Breast epithelium (tissue), 3 donors: ENCODE measurements around the gene MGAT3.

Experiments used
- CTCF ChIP-seq, 3 donors: fragments of 450-650 bp; IDR thresholded peaks; one replicate each; pipeline ENCODE4 v1.5.1; 2016 to 2017; ENCODE audit warnings: antibody characterized with exemption in 3 of 3, mild to moderate bottlenecking in 3 of 3, moderate library complexity in 3 of 3
- POLR2A ChIP-seq: fragments of 450-650 bp; IDR thresholded peaks from one replicate; pipeline ENCODE4 v1.6.1; 2016; ENCODE audit warnings: antibody characterized with exemption, mild to moderate bottlenecking, moderate library complexity
- POLR2AphosphoS5 ChIP-seq, 3 donors: sonication (generic); formaldehyde crosslinking; IDR thresholded peaks; one replicate each; pipeline ENCODE4 v1.6.1; 2017; ENCODE audit warnings: antibody characterized with exemption in 3 of 3

- no peak for TF ChIP-seq POLR2AphosphoS5 (IDR thresholded peaks at IDR 0.05)
- no peak for TF ChIP-seq CTCF (IDR thresholded peaks at IDR 0.05)
- TF ChIP-seq POLR2A = no peak
Observed at GRCh38 chr22:39512026-39512425, 55.2 kb downstream of the MGAT3 start.
